Panc1 (cell line): ENCODE results near the gene NR5A1. TPM values are rescaled to one million over a fixed set of nuclear protein-coding genes. Genes with fewer than 3 reads are reported as not detected.

ENCODE experiments used
- ATAC-seq: fragments of 200-7000 bp; cut with Tn5 transposase; 2 replicates; pipeline ENCODE4 v1.9.1; 2020; ENCODE audit warnings: mild to moderate bottlenecking, moderate library complexity
- BruUV-seq: library from RNA; stranded (reverse); fragments of 400-500 nt; replicated peaks from 2 replicates; lab custom pipeline; 2021; lab: Mats Ljungman, UMichigan
- CTCF ChIA-PET: fragments of 300-600 bp; sonication (Branson Sonifier 250); formaldehyde crosslinking; loops from one replicate; lab custom pipeline; 2022; ENCODE audit warnings: antibody characterized with exemption; lab: Charles Lee
- POLR2A ChIA-PET: fragments of 300-600 bp; sonication (Branson Sonifier 250); formaldehyde crosslinking; loops from one replicate; lab custom pipeline; 2022; ENCODE audit warnings: antibody characterized with exemption; lab: Charles Lee
- DNase-seq: peaks from one replicate; pipeline ENCODE4 v3.0.0-alpha.2; 2010; ENCODE audit warnings: low read depth, low spot score
- H3K27ac ChIP-seq: 2 replicates; pipeline ENCODE4 v1.5.1; 2011; ENCODE audit warnings: mild to moderate bottlenecking, low read length, inconsistent platforms
- H3K27me3 ChIP-seq: fragments of 200-500 bp; sonication (Bioruptor generic); 2 replicates; pipeline ENCODE4 v1.6.0; 2014; ENCODE audit warnings: low read length, inconsistent platforms; ENCODE audit not compliant: control insufficient read depth, insufficient read depth
- H3K36me3 ChIP-seq: fragments of 200-500 bp; sonication (Bioruptor generic); 2 replicates; pipeline ENCODE4 v1.5.1; 2014; ENCODE audit warnings: inconsistent platforms, mild to moderate bottlenecking, low read length, moderate library complexity; ENCODE audit not compliant: control insufficient read depth, insufficient read depth
- H3K4me1 ChIP-seq: 2 replicates; pipeline ENCODE4 v1.5.1; 2011; ENCODE audit warnings: inconsistent platforms, mild to moderate bottlenecking, low read length, moderate library complexity; ENCODE audit not compliant: control insufficient read depth, insufficient read depth
- H3K4me3 ChIP-seq, 2 experiments: 2 replicates each; pipeline ENCODE4 v1.5.1; 2011 to 2012; ENCODE audit warnings: low read depth in 2 of 2, low read length in 2 of 2, mild to moderate bottlenecking in 2 of 2, inconsistent platforms in 1 of 2, moderate library complexity in 1 of 2
- H3K9me3 ChIP-seq: fragments of 200-500 bp; sonication (Bioruptor generic); 2 replicates; pipeline ENCODE4 v1.5.1; 2014; ENCODE audit warnings: low read depth, mild to moderate bottlenecking, inconsistent platforms, low read length, moderate library complexity; ENCODE audit not compliant: control insufficient read depth, insufficient read depth
- POLR2AphosphoS5 ChIP-seq: IDR thresholded peaks from 2 replicates; pipeline ENCODE4 v1.6.1; 2012; ENCODE audit warnings: mild to moderate bottlenecking, low read depth, low read length, moderate library complexity
- SIN3A ChIP-seq: IDR thresholded peaks from 2 replicates; pipeline ENCODE4 v1.6.1; 2012; ENCODE audit warnings: low read depth, mild to moderate bottlenecking, low read length, moderate library complexity, borderline replicate concordance; ENCODE audit not compliant: insufficient read depth
- TCF7L2 ChIP-seq: IDR thresholded peaks from 2 replicates; pipeline ENCODE4 v1.6.1; 2011; ENCODE audit warnings: mild to moderate bottlenecking, low read depth, low read length, inconsistent platforms
- in situ Hi-C: cut with HindIII; loops from 2 replicates; pipeline ENCODE4 v1.10.0; 2016; ENCODE audit warnings: low sequenced_read_pairs, low pct_unique_long_range_greater_than_20kb
- intact Hi-C: fragments of 100-400 bp; cut with micrococcal nuclease; formaldehyde crosslinking; loops from one replicate; pipeline ENCODE4 v1.10.0; 2022; ENCODE audit not compliant: unreplicated experiment
- total RNA-seq: library from RNA; stranded (reverse); gene quantifications from one replicate; pipeline ENCODE4 v1.2.1, GENCODE V29; 2021; ENCODE audit not compliant: unreplicated experiment
- TF ChIP-seq, protein P1 (sequence below), 2 experiments: IDR thresholded peaks; 2 replicates each; pipeline ENCODE4 v1.6.1; 2011 to 2012; ENCODE audit warnings: low read depth in 2 of 2, control low read depth in 1 of 2, low read length in 1 of 2, mild to moderate bottlenecking in 1 of 2, moderate library complexity in 1 of 2; ENCODE audit not compliant: insufficient read depth in 1 of 2
- TF ChIP-seq, protein P2 (sequence below): fragments of 450-650 bp; IDR thresholded peaks from 2 replicates; pipeline ENCODE4 v1.5.1; 2017; ENCODE audit warnings: mild to moderate bottlenecking

The NR5A1 gene
- total RNA-seq, 1 experiment from 2014 or later: 2.5 TPM

DNA sequence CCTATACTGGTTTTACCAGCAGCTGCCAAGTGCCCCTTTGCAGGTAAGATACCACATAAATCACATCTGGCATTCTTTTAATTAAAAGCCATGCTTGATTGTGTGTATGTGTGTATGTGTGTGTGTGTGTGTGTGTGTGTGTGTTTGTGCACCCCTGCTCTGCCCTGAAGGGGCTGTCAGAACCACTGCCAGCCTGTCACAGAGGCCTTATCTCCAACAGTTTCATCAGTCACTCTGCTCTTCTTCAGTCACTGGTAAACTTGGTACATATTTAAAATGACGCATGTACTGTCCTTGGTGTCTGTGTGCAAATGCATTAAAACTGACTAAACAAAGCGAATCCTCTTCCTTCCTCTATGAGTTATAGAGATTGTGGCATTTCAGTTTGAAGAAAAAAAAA is 19.0 kb upstream of the NR5A1 start:
- no peaks in the 10 kb centered on the region for H3K36me3 ChIP-seq
- no peaks in the 10 kb centered on the region for H3K27me3 ChIP-seq
- TF ChIP-seq TCF7L2 (no peak), POLR2AphosphoS5 (no peak)
- TF ChIP-seq, protein P1, sequence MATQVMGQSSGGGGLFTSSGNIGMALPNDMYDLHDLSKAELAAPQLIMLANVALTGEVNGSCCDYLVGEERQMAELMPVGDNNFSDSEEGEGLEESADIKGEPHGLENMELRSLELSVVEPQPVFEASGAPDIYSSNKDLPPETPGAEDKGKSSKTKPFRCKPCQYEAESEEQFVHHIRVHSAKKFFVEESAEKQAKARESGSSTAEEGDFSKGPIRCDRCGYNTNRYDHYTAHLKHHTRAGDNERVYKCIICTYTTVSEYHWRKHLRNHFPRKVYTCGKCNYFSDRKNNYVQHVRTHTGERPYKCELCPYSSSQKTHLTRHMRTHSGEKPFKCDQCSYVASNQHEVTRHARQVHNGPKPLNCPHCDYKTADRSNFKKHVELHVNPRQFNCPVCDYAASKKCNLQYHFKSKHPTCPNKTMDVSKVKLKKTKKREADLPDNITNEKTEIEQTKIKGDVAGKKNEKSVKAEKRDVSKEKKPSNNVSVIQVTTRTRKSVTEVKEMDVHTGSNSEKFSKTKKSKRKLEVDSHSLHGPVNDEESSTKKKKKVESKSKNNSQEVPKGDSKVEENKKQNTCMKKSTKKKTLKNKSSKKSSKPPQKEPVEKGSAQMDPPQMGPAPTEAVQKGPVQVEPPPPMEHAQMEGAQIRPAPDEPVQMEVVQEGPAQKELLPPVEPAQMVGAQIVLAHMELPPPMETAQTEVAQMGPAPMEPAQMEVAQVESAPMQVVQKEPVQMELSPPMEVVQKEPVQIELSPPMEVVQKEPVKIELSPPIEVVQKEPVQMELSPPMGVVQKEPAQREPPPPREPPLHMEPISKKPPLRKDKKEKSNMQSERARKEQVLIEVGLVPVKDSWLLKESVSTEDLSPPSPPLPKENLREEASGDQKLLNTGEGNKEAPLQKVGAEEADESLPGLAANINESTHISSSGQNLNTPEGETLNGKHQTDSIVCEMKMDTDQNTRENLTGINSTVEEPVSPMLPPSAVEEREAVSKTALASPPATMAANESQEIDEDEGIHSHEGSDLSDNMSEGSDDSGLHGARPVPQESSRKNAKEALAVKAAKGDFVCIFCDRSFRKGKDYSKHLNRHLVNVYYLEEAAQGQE (IDR thresholded peaks at IDR 0.05; ENCODE audit: insufficient read depth in 1 of 2, low read depth in 2 of 2, low read length in 1 of 2): no peak
- no TSS peak for BruUV-seq
- H3K9me3 ChIP-seq: no peaks in the 10 kb centered on the region
- H3K27ac ChIP-seq: no peak overlapping the region
- H3K4me1 ChIP-seq: no peaks in the 10 kb centered on the region
- in situ Hi-C loops (no loop called here), intact Hi-C loops (no loop called here)
- ChIA-PET CTCF (no interaction called here), POLR2A (no interaction called here)
- no peak overlapping the region for H3K4me3 ChIP-seq
- DNase-seq (no peak), ATAC-seq (no peak)

DNA sequence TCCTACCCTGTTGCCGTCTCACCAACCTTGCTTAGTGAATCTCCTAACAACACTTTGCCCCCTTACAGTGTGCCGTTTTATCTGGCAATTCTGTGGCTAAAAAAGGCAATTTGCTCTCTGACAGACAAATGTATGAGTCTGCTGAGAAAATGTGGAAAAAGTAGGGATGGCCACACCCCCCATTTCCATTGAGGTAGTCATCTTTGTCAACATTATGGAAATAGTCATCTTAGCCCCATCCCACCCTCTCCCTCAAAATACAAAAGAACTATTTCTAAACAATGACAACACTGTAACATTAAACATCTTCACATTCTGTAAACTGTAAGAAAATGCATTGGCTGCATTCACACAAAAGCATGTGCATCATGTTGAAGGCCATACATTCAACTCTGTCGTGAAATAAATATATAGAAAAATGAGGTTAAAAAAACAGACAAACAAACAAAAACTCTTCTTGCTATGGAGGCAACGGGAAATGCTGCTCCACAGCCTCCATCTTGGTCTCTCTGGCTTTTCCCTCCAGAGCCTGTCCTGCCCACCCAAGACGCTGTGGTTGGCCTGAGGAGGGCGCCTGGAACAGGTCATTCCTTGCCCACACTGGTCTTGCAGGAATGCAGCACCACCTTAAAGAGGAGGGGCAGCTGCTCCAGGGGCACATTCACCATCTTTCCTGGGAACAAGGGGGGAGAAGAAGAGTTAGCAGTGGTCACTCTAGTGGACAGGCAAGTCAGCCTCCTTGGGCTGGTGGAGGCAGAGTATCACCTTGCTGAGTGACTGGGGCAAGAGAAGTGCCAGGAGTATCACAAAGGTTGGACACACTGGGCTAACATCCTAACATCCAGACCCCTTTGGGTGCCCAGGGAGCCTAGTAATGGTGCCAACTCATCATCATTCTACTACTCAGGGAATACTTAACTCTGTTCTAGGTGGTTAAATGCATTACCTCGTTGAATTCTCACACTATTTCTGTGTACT is 15.2 kb upstream of the NR5A1 start:
- Histone ChIP-seq H3K9me3 (no peaks in the 10 kb centered on the region), H3K4me3 (no peak overlapping the region), H3K27ac (no peak overlapping the region), H3K27me3 (no peaks in the 10 kb centered on the region), H3K4me1 (no peaks in the 10 kb centered on the region), H3K36me3 (no peaks in the 10 kb centered on the region)
- no peak for TF ChIP-seq TCF7L2
- TF ChIP-seq, protein P1 (IDR thresholded peaks at IDR 0.05; ENCODE audit: insufficient read depth in 1 of 2, low read depth in 2 of 2, low read length in 1 of 2): no peak
- TF ChIP-seq SIN3A: no peak
- TF ChIP-seq, protein P2, sequence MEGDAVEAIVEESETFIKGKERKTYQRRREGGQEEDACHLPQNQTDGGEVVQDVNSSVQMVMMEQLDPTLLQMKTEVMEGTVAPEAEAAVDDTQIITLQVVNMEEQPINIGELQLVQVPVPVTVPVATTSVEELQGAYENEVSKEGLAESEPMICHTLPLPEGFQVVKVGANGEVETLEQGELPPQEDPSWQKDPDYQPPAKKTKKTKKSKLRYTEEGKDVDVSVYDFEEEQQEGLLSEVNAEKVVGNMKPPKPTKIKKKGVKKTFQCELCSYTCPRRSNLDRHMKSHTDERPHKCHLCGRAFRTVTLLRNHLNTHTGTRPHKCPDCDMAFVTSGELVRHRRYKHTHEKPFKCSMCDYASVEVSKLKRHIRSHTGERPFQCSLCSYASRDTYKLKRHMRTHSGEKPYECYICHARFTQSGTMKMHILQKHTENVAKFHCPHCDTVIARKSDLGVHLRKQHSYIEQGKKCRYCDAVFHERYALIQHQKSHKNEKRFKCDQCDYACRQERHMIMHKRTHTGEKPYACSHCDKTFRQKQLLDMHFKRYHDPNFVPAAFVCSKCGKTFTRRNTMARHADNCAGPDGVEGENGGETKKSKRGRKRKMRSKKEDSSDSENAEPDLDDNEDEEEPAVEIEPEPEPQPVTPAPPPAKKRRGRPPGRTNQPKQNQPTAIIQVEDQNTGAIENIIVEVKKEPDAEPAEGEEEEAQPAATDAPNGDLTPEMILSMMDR: no peak
- no peak for TF ChIP-seq POLR2AphosphoS5
- intact Hi-C loops: no loop called here
- no TSS peak for BruUV-seq
- ChIA-PET POLR2A (interaction anchor here (0.7 kb wide), 1 partner anchor 104 kb away, joined by 6 read pairs; no protein-coding TSS in a partner anchor), CTCF (interaction anchor here (1.0 kb wide), 1 partner anchor 14 kb away, joined by 10 read pairs; no protein-coding TSS in a partner anchor)
- in situ Hi-C loops: no loop called here
- ATAC-seq: no peak
- no peak for DNase-seq
